PC-3 (cell line): ENCODE data around the gene EDAR. TPM values are rescaled to one million over a fixed set of nuclear protein-coding genes. Genes with fewer than 3 reads are reported as not detected.

Source experiments
- ATAC-seq: fragments of 200-7000 bp; cut with Tn5 transposase; 2 replicates; pipeline ENCODE4 v1.9.1; 2020; ENCODE audit warnings: mild to moderate bottlenecking, moderate library complexity
- BruUV-seq: library from RNA; stranded (reverse); fragments of 400-500 nt; replicated peaks from 2 replicates; lab custom pipeline; 2021; lab: Mats Ljungman, UMichigan
- CTCF ChIA-PET: fragments of 300-600 bp; sonication (Branson Sonifier 250); formaldehyde crosslinking; loops from one replicate; lab custom pipeline; 2022; ENCODE audit warnings: antibody characterized with exemption; lab: Charles Lee
- POLR2A ChIA-PET: fragments of 300-600 bp; sonication (Branson Sonifier 250); formaldehyde crosslinking; loops from one replicate; lab custom pipeline; 2022; ENCODE audit warnings: antibody characterized with exemption; ENCODE audit not compliant: unreplicated experiment; lab: Charles Lee
- DNase-seq: peaks from one replicate; pipeline ENCODE4 v3.0.0-alpha.2; 2015
- H2AFZ ChIP-seq: fragments of 300-600 bp; sonication (generic); 2 replicates; pipeline ENCODE4 v1.6.0; 2016; ENCODE audit warnings: antibody characterized with exemption, low read length
- H3F3A ChIP-seq: fragments of 300-600 bp; sonication (generic); one replicate; pipeline ENCODE4 v1.6.0; 2017; ENCODE audit warnings: antibody characterized with exemption, low read length, control low read depth, mild to moderate bottlenecking; ENCODE audit not compliant: unreplicated experiment
- H3K27ac ChIP-seq: fragments of 300-600 bp; sonication (generic); 2 replicates; pipeline ENCODE4 v1.5.1; 2016; ENCODE audit warnings: mild to moderate bottlenecking, low read length
- H3K27me3 ChIP-seq: fragments of 300-600 bp; sonication (generic); 2 replicates; pipeline ENCODE4 v1.6.1; 2016; ENCODE audit warnings: low read length, mixed read lengths
- H3K36me3 ChIP-seq: fragments of 300-600 bp; sonication (generic); 2 replicates; pipeline ENCODE4 v1.6.1; 2016; ENCODE audit warnings: low read depth, mixed run types, low read length, mixed read lengths
- H3K4me1 ChIP-seq: fragments of 300-600 bp; sonication (generic); 2 replicates; pipeline ENCODE4 v1.5.1; 2016; ENCODE audit warnings: low read length; ENCODE audit not compliant: insufficient read depth
- H3K4me2 ChIP-seq: fragments of 300-600 bp; sonication (generic); 2 replicates; pipeline ENCODE4 v1.6.0; 2016; ENCODE audit warnings: low read length
- H3K4me3 ChIP-seq: fragments of 300-600 bp; sonication (generic); 2 replicates; pipeline ENCODE4 v1.5.1; 2016; ENCODE audit warnings: mild to moderate bottlenecking, low read length, mixed read lengths
- H3K79me2 ChIP-seq: fragments of 300-600 bp; sonication (generic); 2 replicates; pipeline ENCODE4 v1.6.1; 2017; ENCODE audit warnings: low read length, mixed read lengths
- H3K9ac ChIP-seq: fragments of 300-600 bp; sonication (generic); 2 replicates; pipeline ENCODE4 v1.6.0; 2016; ENCODE audit warnings: mild to moderate bottlenecking, low read length
- H3K9me2 ChIP-seq: fragments of 300-600 bp; sonication (generic); replicated peaks from 2 replicates; pipeline ENCODE4 v1.6.1; 2016; ENCODE audit warnings: mixed run types, low read length, mixed read lengths
- H3K9me3 ChIP-seq: fragments of 300-600 bp; sonication (generic); 2 replicates; pipeline ENCODE4 v1.6.1; 2016; ENCODE audit warnings: low read length, mixed read lengths
- H4K20me1 ChIP-seq: fragments of 300-600 bp; sonication (generic); 2 replicates; pipeline ENCODE4 v1.6.1; 2016; ENCODE audit warnings: low read length, mixed read lengths
- CTCF ChIP-seq: fragments of 300-600 bp; sonication (generic); conservative IDR thresholded peaks from 2 replicates; pipeline ENCODE4 v1.5.1; 2017; ENCODE audit warnings: antibody characterized with exemption, low read depth, mild to moderate bottlenecking, low read length
- EZH2 ChIP-seq: fragments of 300-600 bp; sonication (generic); IDR thresholded peaks from one replicate; pipeline ENCODE4 v1.6.1; 2017; ENCODE audit warnings: antibody characterized with exemption, mild to moderate bottlenecking, low read length; ENCODE audit not compliant: unreplicated experiment
- EZH2phosphoT487 ChIP-seq: fragments of 300-600 bp; sonication (generic); IDR thresholded peaks from 2 replicates; pipeline ENCODE4 v1.6.1; 2018; ENCODE audit warnings: mild to moderate bottlenecking, antibody characterized with exemption, low read length, borderline replicate concordance
- intact Hi-C: fragments of 100-400 bp; cut with micrococcal nuclease; formaldehyde crosslinking; loops from 2 replicates; pipeline ENCODE4 v1.9.0; 2023
- total RNA-seq: library from RNA; depleted of rRNA; stranded (reverse); fragments of >200 nt; gene quantifications from 2 replicates; pipeline ENCODE4 v1.2.3, GENCODE V29; 2014

The EDAR gene
- total RNA-seq, 1 experiment from 2014 or later, result 0.04 TPM

GRCh38 chr2:108904680-108905079 lies 84.3 kb downstream of the EDAR start:
- no peak overlapping the region for H3K4me2 ChIP-seq
- H3K79me2 ChIP-seq, result no peaks in the 10 kb centered on the region
- no peak overlapping the region for H3K9ac ChIP-seq
- ChIA-PET POLR2A (no interaction called here), CTCF (no interaction called here)
- H3K4me1 ChIP-seq, result peaks cover 6% of the 10 kb centered on the region; the same call in 1 of the 2 replicates
- no peak overlapping the region for H3K27ac ChIP-seq
- no peak for ATAC-seq
- no TSS peak for BruUV-seq
- TF ChIP-seq EZH2phosphoT487 (no peak), CTCF (no peak), EZH2 (no peak)
- no peaks in the 10 kb centered on the region for H3F3A ChIP-seq
- no peak for DNase-seq
- no peaks in the 10 kb centered on the region for H4K20me1 ChIP-seq
- H3K4me3 ChIP-seq, result no peak overlapping the region
- intact Hi-C loops, result no loop called here
- no peaks in the 10 kb centered on the region for H3K36me3 ChIP-seq
- H3K9me2 ChIP-seq, result no peaks in the 10 kb centered on the region
- no peaks in the 10 kb centered on the region for H3K27me3 ChIP-seq
- H3K9me3 ChIP-seq, result no peaks in the 10 kb centered on the region
- no peak overlapping the region for H2AFZ ChIP-seq

- ChIA-PET CTCF (no interaction called here), POLR2A (no interaction called here)
- no TSS peak for BruUV-seq
- no peak overlapping the region for H3K4me2 ChIP-seq
- H3K36me3 ChIP-seq, result no peaks in the 10 kb centered on the region
- H4K20me1 ChIP-seq, result no peaks in the 10 kb centered on the region
- H3K9ac ChIP-seq, result no peak overlapping the region
- H3K9me3 ChIP-seq, result no peaks in the 10 kb centered on the region
- H3F3A ChIP-seq, result no peaks in the 10 kb centered on the region
- ATAC-seq, result no peak
- no peak overlapping the region for H3K27ac ChIP-seq
- DNase-seq, result no peak
- H3K27me3 ChIP-seq, result no peaks in the 10 kb centered on the region
- intact Hi-C loops, result no loop called here
- H3K4me3 ChIP-seq, result no peak overlapping the region
- no peaks in the 10 kb centered on the region for H3K4me1 ChIP-seq
- H2AFZ ChIP-seq, result no peak overlapping the region
- no peaks in the 10 kb centered on the region for H3K79me2 ChIP-seq
- TF ChIP-seq EZH2phosphoT487, result no peak
- TF ChIP-seq CTCF, result no peak
- no peak for TF ChIP-seq EZH2
- no peaks in the 10 kb centered on the region for H3K9me2 ChIP-seq
Observed at GRCh38 chr2:108898315-108899082, 90.5 kb downstream of the EDAR start.

- intact Hi-C loops, result no loop called here
- Histone ChIP-seq H3K36me3 (no peaks in the 10 kb centered on the region), H3K4me3 (no peak overlapping the region), H3K27me3 (no peaks in the 10 kb centered on the region), H3K79me2 (no peaks in the 10 kb centered on the region), H4K20me1 (no peaks in the 10 kb centered on the region), H3K9me2 (no peaks in the 10 kb centered on the region), H3K9ac (no peak overlapping the region), H3K27ac (no peak overlapping the region), H2AFZ (no peak overlapping the region), H3K4me2 (no peak overlapping the region), H3K4me1 (no peaks in the 10 kb centered on the region; the same call in 1 of the 2 replicates), H3F3A (no peaks in the 10 kb centered on the region), H3K9me3 (no peaks in the 10 kb centered on the region)
- ChIA-PET CTCF (no interaction called here), POLR2A (no interaction called here)
- no peak for DNase-seq
- ATAC-seq, result no peak
- TF ChIP-seq EZH2phosphoT487 (no peak), EZH2 (no peak), CTCF (no peak)
- no TSS peak for BruUV-seq
Observed at GRCh38 chr2:108896741-108897140, 92.3 kb downstream of the EDAR start.
